HUES64 (cell line): Measurements from ENCODE around the gene SLC30A1.
"Not testable (repeated sequence)": the region's sequence is repeated elsewhere in the genome, so short reads cannot be mapped to it uniquely, and the experiment has no call there.

Experiments used
- H3K27ac ChIP-seq: 2 replicates; pipeline ENCODE4 v1.7.0; 2013; ENCODE audit warnings: low read depth, low read length, inconsistent platforms
- H3K27me3 ChIP-seq: 2 replicates; pipeline ENCODE4 v1.6.1; 2013; ENCODE audit warnings: mild to moderate bottlenecking, low read length; ENCODE audit not compliant: insufficient read depth
- H3K36me3 ChIP-seq: 2 replicates; pipeline ENCODE4 v1.6.1; 2013; ENCODE audit warnings: mild to moderate bottlenecking, low read length; ENCODE audit not compliant: insufficient read depth
- H3K4me1 ChIP-seq: 2 replicates; pipeline ENCODE4 v1.6.1; 2013; ENCODE audit warnings: mild to moderate bottlenecking, low read length, moderate library complexity; ENCODE audit not compliant: insufficient read depth
- H3K4me3 ChIP-seq: 2 replicates; pipeline ENCODE4 v1.5.1; 2013; ENCODE audit warnings: mild to moderate bottlenecking, low read length, moderate library complexity
- H3K9ac ChIP-seq: 2 replicates; pipeline ENCODE4 v1.6.1; 2013; ENCODE audit warnings: mild to moderate bottlenecking, low read depth, low read length
- H3K9me3 ChIP-seq: 2 replicates; pipeline ENCODE4 v1.6.1; 2013; ENCODE audit warnings: low read depth, low read length; ENCODE audit not compliant: insufficient read depth
- WGBS: fragments of 150-250, 120-280 bp; methylation state at CpG from one replicate; pipeline ENCODE4 v1.1.7; 2013; ENCODE audit warnings: missing lambda C conversion rate; 5-methylcytosine and 5-hydroxymethylcytosine counted together

SLC30A1 gene

GRCh38 chr1:211540824-211541223, 38.1 kb downstream of the SLC30A1 start:
- not testable (repeated sequence) for H3K9ac ChIP-seq, H3K27ac ChIP-seq, H3K4me3 ChIP-seq, H3K27me3 ChIP-seq, H3K9me3 ChIP-seq, H3K4me1 ChIP-seq, H3K36me3 ChIP-seq
- WGBS, result 95% methylated on average over 1 of the region's 1 CpG

DNA sequence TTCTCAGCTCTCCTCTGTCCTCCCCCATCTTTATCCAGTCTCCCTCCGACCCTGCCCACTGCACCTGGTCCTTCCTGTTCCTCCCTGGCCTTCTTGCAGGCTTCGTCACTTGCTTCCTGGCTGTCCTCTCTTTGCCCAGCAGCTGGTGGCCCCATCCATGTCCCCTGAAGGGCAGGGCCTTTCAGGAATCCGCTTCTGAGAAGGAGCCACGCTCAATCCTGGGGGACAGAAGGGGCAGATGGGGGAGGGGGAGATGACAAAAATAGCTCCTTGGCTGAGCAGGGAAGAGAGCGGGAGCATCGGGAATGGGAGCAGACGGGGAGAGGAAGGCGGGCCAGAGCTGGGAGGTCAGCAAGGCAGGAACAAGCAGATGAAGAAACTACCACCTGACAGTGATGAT, 40.7 kb downstream of the SLC30A1 start:
- 0 out of 2 replicates have a peak, but pooled peaks cover 4% of the 10 kb centered on the region for H3K9me3 ChIP-seq
- H3K4me3 ChIP-seq, result no peak overlapping the region
- 82% methylated on average over 8 of the region's 8 CpGs for WGBS
- no peaks in the 10 kb centered on the region for H3K4me1 ChIP-seq
- H3K27me3 ChIP-seq, result no peaks in the 10 kb centered on the region
- no peaks in the 10 kb centered on the region for H3K36me3 ChIP-seq
- no peak overlapping the region for H3K27ac ChIP-seq
- no peak overlapping the region for H3K9ac ChIP-seq

DNA sequence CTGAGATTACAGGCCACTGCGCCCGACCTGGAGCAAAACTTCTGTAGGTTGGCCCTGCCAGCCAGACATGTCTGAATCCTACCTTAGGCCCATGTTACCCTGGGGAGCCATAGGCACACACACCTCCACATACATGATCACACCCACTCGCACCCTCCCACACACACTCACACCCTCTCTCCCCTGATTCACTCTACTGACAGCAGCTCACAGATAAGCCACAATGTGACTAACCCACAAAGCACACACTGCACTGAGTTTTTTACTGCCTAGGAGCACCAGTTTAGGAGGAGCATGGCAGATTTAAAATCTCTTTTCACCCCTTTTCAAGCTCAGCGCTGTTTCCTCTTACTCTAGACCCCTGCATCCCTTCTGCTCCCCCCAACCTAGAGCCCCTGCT, 41.7 kb downstream of the SLC30A1 start:
- Histone ChIP-seq H3K9ac (no peak overlapping the region), H3K4me3 (no peak overlapping the region), H3K4me1 (no peaks in the 10 kb centered on the region), H3K36me3 (no peaks in the 10 kb centered on the region), H3K27ac (no peak overlapping the region), H3K27me3 (no peaks in the 10 kb centered on the region), H3K9me3 (0 out of 2 replicates have a peak, but pooled peaks cover 4% of the 10 kb centered on the region)
- 91% methylated on average over 4 of the region's 4 CpGs for WGBS

DNA sequence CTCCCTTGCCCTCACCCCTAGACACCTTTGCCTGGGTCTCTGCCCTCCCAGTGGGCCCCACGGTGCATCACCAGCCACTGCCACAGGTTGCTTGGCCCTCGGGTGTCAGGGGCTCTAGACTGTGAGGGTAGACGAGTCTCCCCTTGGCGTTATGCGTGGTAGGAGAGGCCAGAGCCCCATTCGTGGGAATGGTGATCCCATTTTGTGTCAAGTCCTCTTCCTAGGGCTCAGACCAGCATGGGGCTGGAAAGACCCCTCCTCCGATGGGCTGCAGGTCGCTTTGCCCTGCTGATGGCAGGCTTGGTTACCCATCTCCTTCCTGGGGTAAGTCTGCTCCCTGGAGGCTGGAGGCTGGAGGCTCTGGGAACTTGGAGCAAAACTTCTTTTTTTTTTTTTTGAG, 42.4 kb downstream of the SLC30A1 start:
- no peaks in the 10 kb centered on the region for H3K4me1 ChIP-seq
- H3K27ac ChIP-seq, result no peak overlapping the region
- no peaks in the 10 kb centered on the region for H3K9me3 ChIP-seq
- H3K4me3 ChIP-seq, result no peak overlapping the region
- 91% methylated on average over 8 of the region's 8 CpGs for WGBS
- no peak overlapping the region for H3K9ac ChIP-seq
- no peaks in the 10 kb centered on the region for H3K36me3 ChIP-seq
- no peaks in the 10 kb centered on the region for H3K27me3 ChIP-seq

GRCh38 chr1:211535346-211535745, 43.6 kb downstream of the SLC30A1 start:
- WGBS, result 87% methylated on average over 2 of the region's 2 CpGs
- Histone ChIP-seq H3K27ac (no peak overlapping the region), H3K9ac (no peak overlapping the region), H3K4me3 (no peak overlapping the region), H3K36me3 (no peaks in the 10 kb centered on the region), H3K4me1 (no peaks in the 10 kb centered on the region), H3K9me3 (no peaks in the 10 kb centered on the region), H3K27me3 (no peaks in the 10 kb centered on the region)

DNA sequence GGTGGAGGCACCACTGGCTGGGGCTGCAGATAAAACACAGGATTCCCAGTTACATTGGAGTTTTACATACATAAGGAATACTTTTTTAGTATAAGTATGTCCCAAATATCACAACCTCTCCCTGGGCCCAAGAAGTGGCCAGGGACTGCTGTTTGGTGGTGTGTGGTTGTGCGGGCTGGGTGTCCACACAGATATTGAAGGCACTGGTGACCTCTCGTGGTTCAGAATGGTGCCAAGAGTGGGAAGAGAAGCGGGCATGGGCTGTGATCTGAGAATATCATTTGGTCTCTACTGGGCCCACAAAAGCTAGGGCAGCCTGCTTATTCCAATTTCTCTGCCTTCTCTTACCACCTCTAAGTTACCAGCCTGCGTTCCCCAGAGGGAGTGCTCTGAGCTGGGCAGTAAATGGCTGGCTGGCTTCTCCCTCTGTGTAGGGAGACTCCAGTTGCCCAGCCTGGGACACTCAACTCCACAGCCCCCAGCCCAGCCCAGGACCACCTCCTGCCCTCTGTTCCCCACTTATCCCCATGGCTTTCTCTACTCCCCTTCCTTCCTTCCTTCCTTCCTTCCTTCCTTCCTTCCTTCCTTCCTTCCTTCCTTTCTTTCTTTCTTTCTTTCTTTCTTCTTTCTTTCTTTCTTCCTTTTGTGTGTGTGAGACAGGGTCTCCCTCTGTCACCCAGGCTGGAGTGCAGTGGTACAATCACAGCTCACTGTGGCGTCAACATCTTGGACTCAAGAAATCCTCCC, 44.2 kb downstream of the SLC30A1 start:
- H3K4me1 ChIP-seq, result no peaks in the 10 kb centered on the region
- no peak overlapping the region for H3K4me3 ChIP-seq
- H3K9me3 ChIP-seq, result no peaks in the 10 kb centered on the region
- WGBS, result 95% methylated on average over 5 of the region's 5 CpGs
- H3K27me3 ChIP-seq, result no peaks in the 10 kb centered on the region
- H3K36me3 ChIP-seq, result no peaks in the 10 kb centered on the region
- H3K9ac ChIP-seq, result no peak overlapping the region
- H3K27ac ChIP-seq, result no peak overlapping the region

GRCh38 chr1:211532088-211532444, 46.9 kb downstream of the SLC30A1 start:
- H3K4me3 ChIP-seq, result no peak overlapping the region
- H3K27ac ChIP-seq, result no peak overlapping the region
- no peaks in the 10 kb centered on the region for H3K36me3 ChIP-seq
- no peak overlapping the region for H3K9ac ChIP-seq
- no peaks in the 10 kb centered on the region for H3K4me1 ChIP-seq
- no peaks in the 10 kb centered on the region for H3K27me3 ChIP-seq
- 92% methylated on average over 5 of the region's 6 CpGs for WGBS
- no peaks in the 10 kb centered on the region for H3K9me3 ChIP-seq

GRCh38 chr1:211531194-211532087, 47.5 kb downstream of the SLC30A1 start:
- H3K4me3 ChIP-seq, result no peak overlapping the region
- H3K27ac ChIP-seq, result no peak overlapping the region
- 89% methylated on average over 15 of the region's 15 CpGs for WGBS

DNA sequence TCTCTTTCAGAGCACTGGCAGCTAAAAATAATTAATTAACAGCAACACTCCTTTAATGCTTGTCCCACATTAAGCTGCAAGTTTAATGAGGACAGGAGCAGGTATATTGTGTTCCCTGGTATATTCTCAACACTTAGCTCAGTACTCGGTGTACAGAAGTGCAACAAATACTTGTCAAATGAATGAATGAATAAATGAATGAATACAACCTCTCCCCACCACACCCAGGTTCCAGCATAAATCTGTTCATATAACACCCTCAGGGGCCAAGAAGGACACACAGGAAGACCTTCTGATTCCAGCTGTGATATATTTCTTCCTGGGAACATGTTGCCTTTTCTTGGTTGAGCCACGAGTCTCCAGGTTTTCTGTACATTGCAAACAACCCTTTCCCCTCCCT, 48.9 kb downstream of the SLC30A1 start:
- no peaks in the 10 kb centered on the region for H3K9me3 ChIP-seq
- no peak overlapping the region for H3K4me3 ChIP-seq
- H3K36me3 ChIP-seq, result no peaks in the 10 kb centered on the region
- H3K27ac ChIP-seq, result no peak overlapping the region
- no peaks in the 10 kb centered on the region for H3K27me3 ChIP-seq
- H3K4me1 ChIP-seq, result no peaks in the 10 kb centered on the region
- H3K9ac ChIP-seq, result no peak overlapping the region
- 84% methylated on average over 1 of the region's 2 CpGs for WGBS

More at GRCh38 chr1:211531194-211532087, 47.5 kb downstream of the SLC30A1 start:
- H3K4me1 ChIP-seq, result no peaks in the 10 kb centered on the region
- no peaks in the 10 kb centered on the region for H3K36me3 ChIP-seq
- no peak overlapping the region for H3K9ac ChIP-seq
- H3K9me3 ChIP-seq, result no peaks in the 10 kb centered on the region
- no peaks in the 10 kb centered on the region for H3K27me3 ChIP-seq

GRCh38 chr1:211529453-211529852, 49.5 kb downstream of the SLC30A1 start:
- Histone ChIP-seq H3K27ac (no peak overlapping the region), H3K9me3 (no peaks in the 10 kb centered on the region), H3K27me3 (no peaks in the 10 kb centered on the region), H3K4me3 (no peak overlapping the region), H3K9ac (no peak overlapping the region), H3K4me1 (no peaks in the 10 kb centered on the region), H3K36me3 (no peaks in the 10 kb centered on the region)
- WGBS, result 93% methylated on average over 9 of the region's 9 CpGs

DNA sequence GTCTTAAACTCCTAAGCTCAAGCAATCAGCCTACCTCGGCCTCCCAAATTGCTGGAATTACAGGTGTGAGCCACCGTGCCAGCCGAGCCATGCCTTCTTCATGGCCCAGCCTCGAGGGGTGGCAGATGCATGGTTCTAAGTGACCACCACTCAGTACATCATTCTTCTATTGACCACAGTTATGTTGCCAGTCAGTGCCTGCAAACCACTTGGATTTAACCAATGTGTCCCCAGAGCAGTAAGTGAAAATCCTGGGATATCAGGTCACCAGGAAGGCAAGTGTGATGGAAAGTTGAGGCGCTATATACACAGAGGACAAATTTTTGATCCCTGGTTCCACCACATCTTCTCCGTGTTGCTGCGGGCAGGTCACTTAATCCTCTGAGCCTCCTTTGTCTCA, 50.0 kb downstream of the SLC30A1 start:
- Histone ChIP-seq H3K9ac (no peak overlapping the region), H3K36me3 (no peaks in the 10 kb centered on the region), H3K4me3 (no peak overlapping the region), H3K27me3 (no peaks in the 10 kb centered on the region), H3K4me1 (no peaks in the 10 kb centered on the region), H3K9me3 (no peaks in the 10 kb centered on the region), H3K27ac (no peak overlapping the region)
- WGBS, result 97% methylated on average over 7 of the region's 7 CpGs
